Head of caudate nucleus (tissue), 42 donors: Measurements from ENCODE around the gene FAM186B.

ENCODE experiments used
- DNase-seq, 42 donors: peaks; one replicate each; pipeline versions ENCODE4 v3.0.0 to v3.0.0-alpha.2; 2020 to 2021; ENCODE audit warnings: mixed read lengths in 7 of 42
- intact Hi-C: fragments of 100-400 bp; cut with DNase I; formaldehyde crosslinking; loops from one replicate; pipeline ENCODE4 v1.15.0; 2022

Gene FAM186B

DNA sequence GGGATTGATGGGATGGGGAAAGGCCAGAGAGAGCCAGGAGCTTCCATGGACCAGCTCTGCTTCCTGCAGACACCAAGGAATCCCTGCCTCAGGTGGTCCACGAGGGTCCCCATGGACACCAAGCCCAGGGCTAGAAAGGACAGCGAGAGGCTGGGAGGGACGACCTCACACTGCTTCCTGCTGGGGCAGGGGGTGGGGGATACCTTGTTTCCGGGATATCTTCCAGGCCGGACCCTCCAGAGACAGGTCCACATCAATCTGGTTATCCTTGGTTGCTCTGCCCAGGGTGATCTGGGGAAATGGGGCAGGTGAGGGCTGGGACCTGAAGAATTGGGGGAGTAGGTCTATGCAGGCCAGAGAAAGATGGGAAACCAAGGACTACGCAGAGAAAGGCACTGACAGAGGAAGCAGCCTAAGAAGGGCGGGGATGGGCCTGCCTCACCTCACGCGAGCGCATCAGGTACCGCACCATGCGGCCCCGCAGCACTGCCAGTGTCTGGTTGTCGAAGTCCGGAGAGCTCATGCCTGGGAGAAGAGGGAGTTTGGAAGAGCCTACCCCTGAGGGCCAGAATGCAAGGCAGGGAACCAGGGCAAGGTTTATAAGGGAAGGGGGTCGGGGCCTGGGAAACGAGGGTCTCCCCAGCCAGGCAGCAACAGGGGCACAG, 46.3 kb downstream of the FAM186B start:
- DNase-seq = peak in 1 of 42 donors; percentile 5
- intact Hi-C loops = no loop called here

GRCh38 chr12:49558526-49558925, 46.9 kb downstream of the FAM186B start:
- DNase-seq = no peak

DNA sequence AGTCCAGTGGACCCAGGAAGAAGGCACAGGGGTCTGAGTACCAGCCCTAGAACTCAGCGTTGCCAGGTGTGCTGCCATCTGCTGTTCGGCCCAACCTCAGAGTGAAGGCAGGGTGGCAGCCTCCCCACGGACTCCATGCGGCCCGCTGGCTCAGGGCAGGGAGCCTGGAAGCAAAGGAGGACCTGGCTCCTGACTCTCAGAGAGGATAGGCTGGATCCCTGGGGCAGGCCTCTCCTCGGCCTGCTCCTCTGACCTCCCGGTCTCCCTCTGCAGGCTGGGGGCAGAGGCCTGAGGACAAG, 47.6 kb downstream of the FAM186B start:
- intact Hi-C loops = no loop called here
- DNase-seq = peak in 12 of 42 donors; percentile 21 to 60 (median 46)

More at GRCh38 chr12:49558526-49558925, 46.9 kb downstream of the FAM186B start:
- intact Hi-C loops = no loop called here

GRCh38 chr12:49557187-49557916, 48.1 kb downstream of the FAM186B start:
- DNase-seq = no peak
- intact Hi-C loops = no loop called here

GRCh38 chr12:49556391-49557186, 48.9 kb downstream of the FAM186B start:
- DNase-seq = peak in 1 of 42 donors; percentile 1

DNA sequence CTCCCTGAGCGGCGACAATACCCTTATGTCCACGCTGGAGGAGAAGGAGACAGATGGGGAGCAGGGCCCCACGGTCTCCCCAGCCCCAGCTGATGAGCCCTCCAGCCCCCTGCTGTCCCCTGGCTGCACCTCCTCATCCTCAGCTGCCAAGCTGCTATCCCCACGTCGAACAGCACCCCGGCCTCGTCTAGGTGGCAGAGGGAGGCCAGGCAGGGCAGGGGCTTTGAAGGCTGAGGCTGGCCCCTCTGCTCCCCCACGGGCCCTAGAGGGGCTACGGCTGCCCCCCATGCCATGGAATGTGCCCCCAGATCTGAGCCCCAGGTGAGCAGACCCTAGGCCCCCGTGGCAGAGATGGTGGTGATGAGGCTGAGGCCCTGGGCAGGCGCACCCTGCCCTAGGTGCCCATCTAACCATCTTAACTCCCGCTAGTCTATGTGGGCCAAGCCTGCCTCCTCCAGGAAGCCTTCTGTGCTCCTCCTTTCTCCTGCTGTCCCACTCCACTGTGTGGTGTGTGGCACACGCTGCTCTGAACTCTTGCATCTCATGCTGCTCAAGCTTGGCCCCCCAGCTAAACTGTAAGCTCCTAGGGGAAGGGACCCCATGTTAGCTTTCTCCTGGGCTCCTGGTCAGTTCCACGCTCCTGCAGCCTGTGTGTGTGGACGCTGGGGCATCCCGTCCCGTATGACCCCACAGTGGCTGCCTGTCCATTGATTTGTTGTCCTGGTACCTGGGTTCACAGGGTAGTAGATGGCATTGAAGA, 49.6 kb downstream of the FAM186B start:
- intact Hi-C loops = no loop called here
- DNase-seq = no peak

More at GRCh38 chr12:49556391-49557186, 48.9 kb downstream of the FAM186B start:
- intact Hi-C loops = no loop called here

DNA sequence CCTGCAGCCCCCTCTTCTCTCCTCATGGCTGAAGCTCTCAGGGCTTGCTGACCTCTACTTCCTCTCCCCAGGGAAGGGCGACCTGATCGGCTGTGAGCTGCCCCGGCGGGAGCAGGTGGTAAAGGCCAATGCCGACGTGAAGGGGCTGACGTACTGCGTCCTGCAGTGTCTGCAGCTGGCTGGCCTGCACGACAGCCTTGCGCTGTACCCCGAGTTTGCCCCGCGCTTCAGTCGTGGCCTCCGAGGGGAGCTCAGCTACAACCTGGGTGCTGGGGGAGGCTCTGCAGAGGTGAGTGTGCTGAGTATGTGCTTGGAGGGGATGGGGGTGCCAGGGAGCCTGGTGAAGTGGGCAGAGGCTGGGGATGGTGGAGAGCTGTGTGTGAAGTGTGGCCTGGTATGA, 51.2 kb downstream of the FAM186B start:
- DNase-seq = no peak
- intact Hi-C loops = no loop called here

DNA sequence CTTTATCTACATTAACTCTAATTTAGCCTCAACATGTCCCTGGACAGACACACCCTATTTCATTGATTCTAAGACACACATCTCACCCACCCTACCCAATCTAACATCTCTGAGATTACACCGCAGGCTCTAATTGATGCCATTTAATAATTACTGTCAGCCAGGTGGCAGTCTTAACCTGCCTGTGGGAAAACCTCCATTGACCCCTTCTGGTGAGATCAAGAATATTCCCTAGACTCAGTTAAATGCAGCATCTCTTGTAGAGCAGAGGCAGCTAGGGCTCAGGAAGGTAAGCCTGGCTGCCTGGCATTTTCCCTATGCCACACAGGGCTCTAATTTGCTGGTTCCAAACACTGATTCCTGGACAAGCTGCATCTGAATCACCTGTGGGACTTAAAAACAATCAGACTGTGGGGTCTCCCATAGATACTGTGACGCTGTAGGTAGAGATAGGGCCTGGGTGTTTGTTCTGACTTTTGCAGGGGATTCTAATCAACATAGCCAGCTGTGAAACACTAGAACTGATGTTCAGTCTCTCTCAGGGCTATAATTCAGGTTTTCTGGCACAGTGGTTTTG, 51.8 kb downstream of the FAM186B start:
- intact Hi-C loops = no loop called here
- DNase-seq = peak in 6 of 42 donors; percentile 37 to 65 (median 51)

- intact Hi-C loops = no loop called here
These were observed 52.5 kb downstream of the FAM186B start for GRCh38 chr12:49552899-49553298.

GRCh38 chr12:49552425-49552824, 53.0 kb downstream of the FAM186B start:
- peak in 1 of 42 donors; percentile 11 for DNase-seq
- intact Hi-C loops = no loop called here

More at GRCh38 chr12:49552899-49553298, 52.5 kb downstream of the FAM186B start:
- peak in 1 of 42 donors; percentile 9 for DNase-seq

GRCh38 chr12:49552014-49552413, 53.4 kb downstream of the FAM186B start:
- DNase-seq = peak in 2 of 42 donors; percentile 25 to 34
- intact Hi-C loops = no loop called here

GRCh38 chr12:49550693-49551252, 54.7 kb downstream of the FAM186B start:
- peak in 1 of 42 donors; percentile 10 for DNase-seq
- intact Hi-C loops = no loop called here

GRCh38 chr12:49549735-49550692, 55.4 kb downstream of the FAM186B start:
- intact Hi-C loops = no loop called here
- peak in 2 of 42 donors; percentile 3 to 17 for DNase-seq

GRCh38 chr12:49548822-49549648, 56.4 kb downstream of the FAM186B start:
- peak in 19 of 42 donors; percentile 19 to 72 (median 51) for DNase-seq
- intact Hi-C loops = no loop called here

DNA sequence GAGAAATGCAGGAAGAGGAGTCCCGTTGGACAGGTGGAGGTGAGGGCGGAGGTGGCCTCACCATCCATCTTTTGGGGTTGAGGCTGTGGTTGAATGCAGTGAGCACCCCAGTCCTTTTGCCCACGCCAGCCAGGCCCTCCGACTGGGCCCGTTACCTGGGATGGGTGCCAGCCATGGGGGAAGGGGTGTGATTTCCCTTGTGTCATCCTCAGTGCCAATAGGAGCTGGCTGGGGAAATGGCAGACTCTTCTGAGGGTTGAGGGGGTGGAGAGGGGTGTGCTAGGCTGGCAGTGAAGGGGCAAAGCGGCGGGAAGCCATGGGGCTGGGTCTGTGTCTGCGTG, 57.0 kb downstream of the FAM186B start:
- DNase-seq = peak in 10 of 42 donors; percentile 34 to 53 (median 44)
- intact Hi-C loops = no loop called here

- intact Hi-C loops = no loop called here
- no peak for DNase-seq
These were observed 58.2 kb downstream of the FAM186B start for GRCh38 chr12:49547090-49547690.
